GM21367 (cell line): ENCODE measurements around the gene FANCI.

ENCODE experiments used
- ATAC-seq: cut with Tn5 transposase; IDR thresholded peaks from one replicate; pipeline ENCODE4 v1.9.1; 2021; ENCODE audit not compliant: unreplicated experiment

FANCI gene

GRCh38 chr15:89359471-89360293, 115.9 kb downstream of the FANCI start:
- no peak for ATAC-seq

- ATAC-seq, result no peak
Measured at GRCh38 chr15:89360294-89360971, 116.7 kb downstream of the FANCI start.

GRCh38 chr15:89361451-89362202, 117.8 kb downstream of the FANCI start:
- ATAC-seq, result no peak

- ATAC-seq, result no peak
Measured at GRCh38 chr15:89362203-89363101, 118.7 kb downstream of the FANCI start.

GRCh38 chr15:89363133-89363532, 119.4 kb downstream of the FANCI start:
- no peak for ATAC-seq

GRCh38 chr15:89363770-89364169, 120.0 kb downstream of the FANCI start:
- no peak for ATAC-seq

- ATAC-seq, result no peak
Measured at GRCh38 chr15:89364341-89364740, 120.6 kb downstream of the FANCI start.

GRCh38 chr15:89364741-89365450, 121.1 kb downstream of the FANCI start:
- no peak for ATAC-seq

GRCh38 chr15:89365462-89366065, 121.8 kb downstream of the FANCI start:
- ATAC-seq, result no peak
